H1 (cell line): Measurements from ENCODE around the gene ARHGEF3. TPM values are rescaled to one million over a fixed set of nuclear protein-coding genes. Genes with fewer than 3 reads are reported as not detected.

Experiments
- CTCF ChIA-PET: fragments of 300-600 bp; sonication (Branson Sonifier 250); formaldehyde crosslinking; loops from one replicate; lab custom pipeline; 2021; ENCODE audit not compliant: partially characterized antibody; lab: Charles Lee
- POLR2A ChIA-PET: fragments of 300-600 bp; sonication (Branson Sonifier 250); formaldehyde crosslinking; loops from one replicate; lab custom pipeline; 2021; ENCODE audit warnings: inconsistent platforms; ENCODE audit not compliant: partially characterized antibody; lab: Charles Lee
- DNase-seq, 2 experiments: peaks; one replicate each; pipeline versions ENCODE4 v3.0.0 to v3.0.0-alpha.2; 2010 to 2022; ENCODE audit warnings: low spot score in 2 of 2, low read depth in 1 of 2, mixed read lengths in 1 of 2
- FAIRE-seq: peaks from 2 replicates; lab custom pipeline; 2011; peaks lifted over from hg19 to GRCh38; lab: Jason Lieb, UNC
- H2AFZ ChIP-seq: 2 replicates; pipeline ENCODE4 v1.8.1; 2012; ENCODE audit warnings: low read length, inconsistent platforms
- H2AK5ac ChIP-seq: 2 replicates; pipeline ENCODE4 v1.6.1; 2013; ENCODE audit warnings: low read depth, low read length
- H2BK120ac ChIP-seq: replicated peaks from 2 replicates; pipeline ENCODE3; 2013; ENCODE audit warnings: low read depth, low read length, inconsistent platforms
- H2BK12ac ChIP-seq: 2 replicates; pipeline ENCODE4 v1.6.1; 2013; ENCODE audit warnings: low read depth, low read length
- H2BK15ac ChIP-seq: 2 replicates; pipeline ENCODE4 v1.6.1; 2013; ENCODE audit warnings: low read length
- H2BK20ac ChIP-seq: 2 replicates; pipeline ENCODE4 v1.6.1; 2013; ENCODE audit warnings: low read length
- H2BK5ac ChIP-seq: 2 replicates; pipeline ENCODE4 v1.6.1; 2013; ENCODE audit warnings: low read depth, low read length
- H3K14ac ChIP-seq: 2 replicates; pipeline ENCODE4 v1.6.1; 2013; ENCODE audit warnings: inconsistent platforms; ENCODE audit not compliant: insufficient read length
- H3K18ac ChIP-seq: 2 replicates; pipeline ENCODE4 v1.6.1; 2013; ENCODE audit warnings: low read length; ENCODE audit errors: extremely low read depth
- H3K23ac ChIP-seq: 2 replicates; pipeline ENCODE4 v1.6.1; 2013; ENCODE audit warnings: inconsistent platforms; ENCODE audit not compliant: insufficient read length
- H3K23me2 ChIP-seq: 2 replicates; pipeline ENCODE4 v1.6.1; 2013; ENCODE audit warnings: low read depth, low read length
- H3K27ac ChIP-seq: 2 replicates; pipeline ENCODE4 v1.6.1; 2011; ENCODE audit warnings: low read depth, low read length, inconsistent platforms
- H3K27me3 ChIP-seq, 4 experiments: replicated peaks in 1 of 4; 1 replicate in 1 of 4; 2 replicates in 3 of 4; pipeline versions ENCODE4 v1.6.1 to v1.8.1; 2011 to 2013; ENCODE audit warnings: low read length in 3 of 4, mild to moderate bottlenecking in 3 of 4, inconsistent platforms in 2 of 4, mixed read lengths in 2 of 4, moderate library complexity in 1 of 4; ENCODE audit not compliant: control insufficient read depth in 3 of 4, insufficient read depth in 3 of 4; ENCODE audit errors: extremely low read depth in 1 of 4
- H3K36me3 ChIP-seq, 4 experiments: 2 replicates each; pipeline versions ENCODE4 v1.6.1 to v1.8.1; 2011 to 2013; ENCODE audit warnings: mild to moderate bottlenecking in 4 of 4, low read length in 3 of 4, moderate library complexity in 2 of 4, control low read depth in 1 of 4, inconsistent platforms in 1 of 4; ENCODE audit not compliant: insufficient read depth in 4 of 4, control insufficient read depth in 2 of 4
- H3K4ac ChIP-seq: replicated peaks from 2 replicates; pipeline ENCODE3; 2013; ENCODE audit warnings: low read length, low read depth, mixed read lengths, inconsistent platforms; ENCODE audit not compliant: insufficient read length
- H3K4me1 ChIP-seq, 4 experiments: replicated peaks in 1 of 4; 1 replicate in 1 of 4; 2 replicates in 3 of 4; pipeline versions ENCODE4 v1.6.1 to v1.8.1; 2011 to 2013; ENCODE audit warnings: low read length in 3 of 4, inconsistent platforms in 2 of 4, mixed read lengths in 1 of 4; ENCODE audit not compliant: insufficient read depth in 4 of 4, control insufficient read depth in 3 of 4
- H3K4me2 ChIP-seq, 2 experiments: 2 replicates each; pipeline versions ENCODE4 v1.6.1 to v1.8.1; 2011 to 2013; ENCODE audit warnings: low read depth in 2 of 2, low read length in 2 of 2, control low read depth in 1 of 2, inconsistent platforms in 1 of 2, mild to moderate bottlenecking in 1 of 2; ENCODE audit not compliant: insufficient read depth in 1 of 2
- H3K4me3 ChIP-seq, 4 experiments: fragments of 200-600, 300-600 bp in 1 of 4; sonication (generic), shearing (Covaris generic), sonication (Bioruptor Twin) in 1 of 4; 2 replicates each; pipeline versions ENCODE4 v1.5.1 to v1.8.1; 2011 to 2016; ENCODE audit warnings: low read length in 4 of 4, low read depth in 3 of 4, control low read depth in 2 of 4, inconsistent platforms in 2 of 4, mild to moderate bottlenecking in 2 of 4, mixed read lengths in 1 of 4, moderate library complexity in 1 of 4; ENCODE audit not compliant: insufficient read depth in 2 of 4; ENCODE audit errors: extremely low read depth in 1 of 4
- H3K56ac ChIP-seq: replicated peaks from 2 replicates; pipeline ENCODE3; 2013; ENCODE audit warnings: low read depth, mild to moderate bottlenecking, mixed read lengths, low read length, inconsistent platforms; ENCODE audit not compliant: insufficient read length
- H3K79me1 ChIP-seq: 2 replicates; pipeline ENCODE4 v1.6.1; 2013; ENCODE audit warnings: low read depth, low read length, control low read depth
- H3K79me2 ChIP-seq, 2 experiments: 2 replicates each; pipeline versions ENCODE4 v1.6.1 to v1.8.1; 2012 to 2013; ENCODE audit warnings: low read length in 2 of 2, mild to moderate bottlenecking in 2 of 2, inconsistent platforms in 1 of 2; ENCODE audit not compliant: insufficient read depth in 2 of 2, control insufficient read depth in 1 of 2
- H3K9ac ChIP-seq, 4 experiments: replicated peaks in 1 of 4; 1 replicate in 1 of 4; 2 replicates in 3 of 4; pipeline versions ENCODE4 v1.6.1 to v1.8.1; 2011 to 2013; ENCODE audit warnings: low read depth in 3 of 4, low read length in 3 of 4, control low read depth in 2 of 4, mild to moderate bottlenecking in 2 of 4, moderate library complexity in 2 of 4, inconsistent platforms in 1 of 4; ENCODE audit errors: extremely low read depth in 1 of 4
- H3K9me3 ChIP-seq, 2 experiments: 2 replicates each; pipeline versions ENCODE4 v1.6.1 to v1.8.1; 2012 to 2013; ENCODE audit warnings: mild to moderate bottlenecking in 2 of 2, moderate library complexity in 2 of 2, control low read depth in 1 of 2, inconsistent platforms in 1 of 2, low read depth in 1 of 2, low read length in 1 of 2, mixed read lengths in 1 of 2; ENCODE audit not compliant: insufficient read depth in 2 of 2
- H4K20me1 ChIP-seq, 2 experiments: replicated peaks in 1 of 2; 2 replicates each; pipeline versions ENCODE3 to v1.8.1; 2011 to 2013; ENCODE audit warnings: inconsistent platforms in 2 of 2, low read length in 2 of 2, mild to moderate bottlenecking in 1 of 2; ENCODE audit not compliant: insufficient read depth in 2 of 2, control insufficient read depth in 1 of 2
- H4K5ac ChIP-seq: 2 replicates; pipeline ENCODE4 v1.6.1; 2013; ENCODE audit warnings: low read length, low read depth, mixed read lengths, inconsistent platforms; ENCODE audit not compliant: insufficient read length
- H4K8ac ChIP-seq: 2 replicates; pipeline ENCODE4 v1.8.0; 2013; ENCODE audit warnings: mild to moderate bottlenecking, moderate library complexity, low read length, inconsistent platforms; ENCODE audit not compliant: insufficient read depth; ENCODE audit errors: extremely low read depth
- H4K91ac ChIP-seq: replicated peaks from 2 replicates; pipeline ENCODE3; 2013; ENCODE audit warnings: low read length, mixed read lengths, inconsistent platforms; ENCODE audit not compliant: insufficient read length
- ASH2L ChIP-seq: fragments of 200-600, 300-600 bp; sonication (generic); IDR thresholded peaks from one replicate; pipeline ENCODE4 v1.7.1; 2017; ENCODE audit warnings: low read length
- RXRA ChIP-seq: IDR thresholded peaks from 2 replicates; pipeline ENCODE4 v1.6.1; 2011; ENCODE audit warnings: low read depth, mild to moderate bottlenecking, low read length, moderate library complexity; ENCODE audit not compliant: insufficient read depth
- SAP30 ChIP-seq: fragments of 300-600 bp; sonication (generic); IDR thresholded peaks from 2 replicates; pipeline ENCODE4 v1.7.1; 2012; ENCODE audit warnings: low read length, moderate library complexity, mild to moderate bottlenecking, inconsistent platforms; ENCODE audit not compliant: insufficient read depth, insufficient replicate concordance
- SIN3A ChIP-seq, 2 experiments: IDR thresholded peaks in 1 of 2; conservative IDR thresholded peaks in 1 of 2; 2 replicates each; pipeline ENCODE4 v1.6.1; 2011 to 2012; ENCODE audit warnings: low read length in 2 of 2, improper control_type of control experiment in 1 of 2, low read depth in 1 of 2, mild to moderate bottlenecking in 1 of 2
- SIRT6 ChIP-seq: IDR thresholded peaks from one replicate; pipeline ENCODE4 v1.7.1; 2012; ENCODE audit warnings: low read length, inconsistent platforms
- SUZ12 ChIP-seq: fragments of 200-600 bp; sonication (generic); IDR thresholded peaks from 2 replicates; pipeline ENCODE4 v1.6.1; 2012; ENCODE audit warnings: mild to moderate bottlenecking, inconsistent platforms, low read length, moderate library complexity, mixed read lengths
- TAF7 ChIP-seq: optimal IDR thresholded peaks from 2 replicates; pipeline ENCODE3; 2011; ENCODE audit warnings: low read depth, mild to moderate bottlenecking, inconsistent platforms, low read length, moderate library complexity, borderline replicate concordance
- WGBS, 2 experiments: shearing (Covaris generic) in 1 of 2; methylation state at CpG; one replicate each; pipeline versions ENCODE4 v1.1.6 to v1.1.7; 2013 to 2015; ENCODE audit warnings: low lambda C conversion rate in 2 of 2, mixed read lengths in 2 of 2, inconsistent platforms in 1 of 2, low coverage in 1 of 2, missing lambda C conversion rate in 1 of 2; ENCODE audit not compliant: insufficient replicate concordance in 2 of 2, insufficient coverage in 1 of 2, insufficient read length in 1 of 2; ENCODE audit errors: extremely low coverage in 1 of 2, missing lambda C conversion rate in 1 of 2; 5-methylcytosine and 5-hydroxymethylcytosine counted together
- polyA plus RNA-seq, 7 experiments: library from polyadenylated mRNA; depleted of rRNA in 3 of 7; stranded (reverse) in 5 of 7; unstranded in 2 of 7; fragments of >200 nt in 5 of 7; fragments of 200-250 nt in 2 of 7; gene quantifications; 1 replicate in 5 of 7; 2 replicates in 1 of 7; 4 replicates in 1 of 7; pipeline versions ENCODE4 v1.2.1 to v1.2.3, GENCODE V29; 2011 to 2013; ENCODE audit warnings: missing spikeins in 2 of 7, mixed read lengths in 2 of 7
- total RNA-seq: library from RNA; stranded (reverse); fragmentation: NEBNext Ultra II Directional; extraction: Animal tissue kit (Norgen Biotek cat#: 25700); gene quantifications from 2 replicates; pipeline ENCODE4 v1.2.1, GENCODE V29; 2021
- TF ChIP-seq, protein P1 (sequence below), 3 experiments: IDR thresholded peaks; 1 replicate in 2 of 3; 2 replicates in 1 of 3; pipeline versions ENCODE4 v1.5.1 to v1.6.1; 2011; ENCODE audit warnings: low read length in 3 of 3, mild to moderate bottlenecking in 3 of 3, inconsistent platforms in 2 of 3, low read depth in 1 of 3, moderate library complexity in 1 of 3; ENCODE audit not compliant: insufficient read depth in 1 of 3; ENCODE audit errors: control extremely low read depth in 1 of 3

ARHGEF3 gene
- total and polyA plus RNA-seq, 2 of the 8 experiments (the other 6 are each of a cell fraction or from before 2014, with no cell fraction given) = 2.8 to 6.0 TPM

DNA sequence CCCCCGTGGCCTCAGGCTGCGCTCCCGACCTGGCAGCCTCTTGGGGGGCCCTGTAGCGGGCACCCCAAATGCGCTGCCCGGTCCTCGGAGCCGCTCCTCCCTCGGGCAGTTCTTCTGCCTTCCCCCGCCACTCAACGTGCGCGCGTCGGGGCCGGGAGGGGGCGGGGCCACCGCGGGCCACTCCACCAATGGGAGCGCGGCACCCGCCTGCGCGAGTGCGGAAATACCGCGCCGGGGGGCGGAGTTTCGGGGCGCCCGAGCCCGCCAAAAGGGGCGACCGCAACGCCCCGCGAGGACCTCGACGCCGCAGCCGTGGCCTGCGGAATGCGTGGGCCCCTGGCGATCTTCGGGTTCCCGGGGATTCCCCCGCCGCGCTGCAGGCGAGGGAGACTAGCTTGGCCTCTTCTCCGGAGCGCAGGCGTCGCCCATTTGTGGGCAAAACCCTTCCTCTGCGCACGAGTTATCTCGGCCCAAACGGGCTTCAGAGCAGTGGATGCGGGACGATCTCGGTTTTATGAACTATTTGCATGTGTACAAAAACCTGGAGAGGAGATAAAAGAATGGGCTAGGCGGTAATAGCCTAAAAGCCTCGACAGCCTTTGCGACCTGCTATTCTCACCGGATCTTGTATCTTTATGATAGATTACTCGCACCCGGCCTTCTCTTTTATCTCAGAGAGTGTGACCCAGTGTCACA lies 118.5 kb downstream of the ARHGEF3 start, which contains the start of gene TASOR:
Gene TASOR, minus strand, starts transcription at position 144 of the 696 bp plus-strand sequence. CDS start 259 bp downstream, outside the sequence.
- H3K23me2 ChIP-seq = peaks cover 3% of the 10 kb centered on the region
- DNase-seq = peak; percentile 33 to 90
- H3K4ac ChIP-seq = peak within 1 kb of the TSS; percentile 94
- H2AK5ac ChIP-seq = no peak within 1 kb of the TSS
- peaks cover 5 to 11% of the 10 kb centered on the region in 2 experiments; a peak in 3 of 4 replicates for H3K9me3 ChIP-seq
- H3K9ac ChIP-seq = peak within 1 kb of the TSS; percentile 85 to 93 (median 90)
- H3K79me2 ChIP-seq = peaks cover 0 to 39% of the 10 kb centered on the region in 2 experiments; a peak in 2 of 4 replicates
- H3K27ac ChIP-seq = peak within 1 kb of the TSS; percentile 96
- CTCF ChIA-PET = interaction anchor here (1.3 kb wide), 1 partner anchor 323 kb away, joined by 3 read pairs; no protein-coding TSS in a partner anchor
- 48% methylated on average over 26 of the region's 68 CpGs; no CpG with 5 or more reads in 1 of the 2 experiments for WGBS, 2 experiments
- peaks cover 0 to 2% (median 1%) of the 10 kb centered on the region in 4 experiments; a peak in 3 of 7 replicates for H3K4me1 ChIP-seq
- H3K4me2 ChIP-seq = peak within 1 kb of the TSS; percentile 70 to 87
- peak within 1 kb of the TSS; percentile 54; the same call in 1 of the 2 replicates for H2BK12ac ChIP-seq
- peak within 1 kb of the TSS; percentile 93 for H3K18ac ChIP-seq
- H2BK120ac ChIP-seq = peak within 1 kb of the TSS; percentile 90
- no peak for FAIRE-seq
- H2BK20ac ChIP-seq = 0 out of 2 replicates have a peak within 1 kb of the TSS, but pooled peaks have one; percentile 41
- no peak within 1 kb of the TSS; the same call in 1 of the 2 replicates for H2AFZ ChIP-seq
- peak within 1 kb of the TSS; percentile 98 for H4K5ac ChIP-seq
- peak within 1 kb of the TSS; percentile 100 for H4K8ac ChIP-seq
- H3K56ac ChIP-seq = peak within 1 kb of the TSS; percentile 95
- no peak within 1 kb of the TSS for H2BK15ac ChIP-seq
- H2BK5ac ChIP-seq = peak within 1 kb of the TSS; percentile 92
- no peaks in the 10 kb centered on the region; the same call in 1 of the 2 replicates for H3K79me1 ChIP-seq
- peak within 1 kb of the TSS; percentile 99 for H3K14ac ChIP-seq
- H3K27me3 ChIP-seq = peaks cover 4 to 18% (median 14%) of the 10 kb centered on the region in 4 experiments
- peak within 1 kb of the TSS; percentile 99 for H4K91ac ChIP-seq
- POLR2A ChIA-PET = interaction anchor here (0.7 to 3.0 kb wide), 8 partner anchors 9 to 325 kb away, joined by 3 to 14 read pairs (median 6); partner anchors contain the start of gene CCDC66
- H3K36me3 ChIP-seq = peaks cover 0 to 6% (median 2%) of the 10 kb centered on the region in 4 experiments; a peak in 3 of 8 replicates
- peak within 1 kb of the TSS; percentile 28 for H3K23ac ChIP-seq
- peak within 1 kb of the TSS; percentile 79 to 94 (median 84) for H3K4me3 ChIP-seq
- no peaks in the 10 kb centered on the region for H4K20me1 ChIP-seq
- TF ChIP-seq SIN3A (conservative IDR thresholded peaks at IDR 0.05 in 1 of 2, IDR thresholded peaks at IDR 0.05 in 1 of 2; ENCODE audit: low read depth in 1 of 2, low read length in 2 of 2) (0 out of 4 replicates have a peak, but pooled peaks of 1 of the 2 experiments have one; percentile 17), ASH2L (no peak), SIRT6 (no peak), SAP30 (no peak), TAF7 (peak; percentile 36), SUZ12 (no peak), RXRA (no peak)
- TF ChIP-seq, protein P1, sequence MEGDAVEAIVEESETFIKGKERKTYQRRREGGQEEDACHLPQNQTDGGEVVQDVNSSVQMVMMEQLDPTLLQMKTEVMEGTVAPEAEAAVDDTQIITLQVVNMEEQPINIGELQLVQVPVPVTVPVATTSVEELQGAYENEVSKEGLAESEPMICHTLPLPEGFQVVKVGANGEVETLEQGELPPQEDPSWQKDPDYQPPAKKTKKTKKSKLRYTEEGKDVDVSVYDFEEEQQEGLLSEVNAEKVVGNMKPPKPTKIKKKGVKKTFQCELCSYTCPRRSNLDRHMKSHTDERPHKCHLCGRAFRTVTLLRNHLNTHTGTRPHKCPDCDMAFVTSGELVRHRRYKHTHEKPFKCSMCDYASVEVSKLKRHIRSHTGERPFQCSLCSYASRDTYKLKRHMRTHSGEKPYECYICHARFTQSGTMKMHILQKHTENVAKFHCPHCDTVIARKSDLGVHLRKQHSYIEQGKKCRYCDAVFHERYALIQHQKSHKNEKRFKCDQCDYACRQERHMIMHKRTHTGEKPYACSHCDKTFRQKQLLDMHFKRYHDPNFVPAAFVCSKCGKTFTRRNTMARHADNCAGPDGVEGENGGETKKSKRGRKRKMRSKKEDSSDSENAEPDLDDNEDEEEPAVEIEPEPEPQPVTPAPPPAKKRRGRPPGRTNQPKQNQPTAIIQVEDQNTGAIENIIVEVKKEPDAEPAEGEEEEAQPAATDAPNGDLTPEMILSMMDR (IDR thresholded peaks at IDR 0.05; ENCODE audit: control extremely low read depth in 1 of 3, insufficient read depth in 1 of 3, low read depth in 1 of 3, low read length in 3 of 3) = no peak
